ENCODE results near the gene TAMM41.
A peak's percentile ranks its signal among the peaks of the same experiment; 100 is the strongest.
"Not testable (repeated sequence)": the region's sequence is repeated elsewhere in the genome, so short reads cannot be mapped to it uniquely, and the experiment has no call there.

The TAMM41 gene

GRCh38 chr3:11846281-11847266, at the start of gene TAMM41:
Gene TAMM41, minus strand, starts transcription at chr3:11846885. Its CDS starts 249 bp downstream, at chr3:11846636.
- peak; percentile 95 for DNase-seq

- no peak for DNase-seq
Observed at GRCh38 chr3:11878837-11879236, 32.2 kb upstream of the TAMM41 start.

GRCh38 chr3:11874707-11875106, 28.0 kb upstream of the TAMM41 start:
- DNase-seq: not testable (repeated sequence)

DNA sequence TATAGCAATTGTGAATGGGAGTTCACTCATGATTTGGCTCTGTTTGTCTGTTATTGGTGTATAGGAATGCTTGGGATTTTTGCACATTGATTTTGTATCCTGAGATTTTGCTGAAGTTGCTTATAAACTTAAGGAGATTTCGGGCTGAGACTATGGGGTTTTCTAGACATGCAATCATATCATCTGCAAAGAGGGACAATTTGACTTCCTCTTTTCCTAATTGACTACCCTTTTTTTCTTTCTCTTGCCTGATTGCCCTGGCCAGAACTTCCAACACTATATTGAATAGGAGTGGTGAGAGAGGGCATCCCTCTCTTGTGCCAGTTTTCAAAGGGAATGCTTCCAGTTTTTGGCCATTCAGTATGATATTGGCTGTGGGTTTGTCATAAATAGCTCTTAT, 17.1 kb upstream of the TAMM41 start:
- DNase-seq: not testable (repeated sequence)

DNA sequence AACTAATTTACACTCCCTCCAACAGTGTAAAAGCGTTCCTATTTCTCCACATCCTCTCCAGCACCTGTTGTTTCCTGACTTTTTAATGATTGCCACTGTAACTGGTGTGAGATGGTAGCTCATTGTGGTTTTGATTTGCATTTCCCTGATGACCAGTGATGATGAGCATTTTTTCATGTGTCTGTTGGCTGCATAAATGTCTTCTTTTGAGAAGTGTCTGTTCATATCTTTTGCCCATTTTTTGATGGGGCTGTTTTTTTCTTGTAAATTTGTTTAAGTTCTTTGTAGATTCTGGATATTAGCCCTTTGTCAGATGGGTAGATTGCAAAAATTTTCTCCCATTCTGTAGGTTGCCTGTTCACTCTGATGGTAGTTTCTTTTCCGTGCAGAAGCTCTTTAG, 15.9 kb upstream of the TAMM41 start:
- DNase-seq: not testable (repeated sequence)

DNA sequence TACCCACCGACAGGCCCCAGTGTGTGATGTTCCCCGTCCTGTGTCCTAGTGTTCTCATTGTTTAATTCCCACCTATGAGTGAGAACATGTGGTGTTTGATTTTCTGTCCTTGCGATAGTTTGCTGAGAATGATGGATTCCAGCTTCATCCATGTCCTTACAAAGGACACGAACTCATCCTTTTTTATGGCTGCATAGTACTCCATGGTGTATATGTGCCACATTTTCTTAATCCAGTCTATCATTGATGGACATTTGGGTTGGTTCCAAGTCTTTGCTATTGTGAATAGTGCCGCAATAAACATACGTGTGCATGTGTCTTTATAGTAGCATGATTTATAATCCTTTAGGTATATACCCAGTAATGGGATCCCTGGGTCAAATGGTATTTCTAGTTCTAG, 15.5 kb upstream of the TAMM41 start:
- not testable (repeated sequence) for DNase-seq

- not testable (repeated sequence) for DNase-seq
Observed at GRCh38 chr3:11860213-11860612, 13.5 kb upstream of the TAMM41 start.

- DNase-seq: no peak
Observed at GRCh38 chr3:11853450-11853849, 6.8 kb upstream of the TAMM41 start.

DNA sequence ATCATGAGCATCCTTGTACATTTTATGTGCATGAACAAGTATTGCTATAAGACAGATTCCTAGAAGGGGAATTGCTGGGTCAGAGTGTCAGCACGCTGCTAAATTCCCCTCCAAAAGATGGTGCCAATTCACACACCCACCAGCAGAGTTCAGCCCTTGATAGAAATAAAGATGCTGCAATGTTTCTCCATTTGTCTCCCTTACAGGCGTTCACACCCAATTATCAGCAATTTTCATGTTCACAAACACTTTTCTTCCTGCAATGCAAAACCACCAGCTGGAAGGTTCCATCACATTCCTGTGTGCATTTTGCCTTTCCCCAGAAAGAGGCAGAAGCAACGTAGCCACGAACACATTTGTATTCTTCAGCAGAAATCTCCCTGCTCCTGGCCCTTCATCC, 3.3 kb upstream of the TAMM41 start:
- no peak for DNase-seq

- DNase-seq: peak; percentile 24
Observed at GRCh38 chr3:11847607-11848006, 922 bp upstream of the TAMM41 start.

DNA sequence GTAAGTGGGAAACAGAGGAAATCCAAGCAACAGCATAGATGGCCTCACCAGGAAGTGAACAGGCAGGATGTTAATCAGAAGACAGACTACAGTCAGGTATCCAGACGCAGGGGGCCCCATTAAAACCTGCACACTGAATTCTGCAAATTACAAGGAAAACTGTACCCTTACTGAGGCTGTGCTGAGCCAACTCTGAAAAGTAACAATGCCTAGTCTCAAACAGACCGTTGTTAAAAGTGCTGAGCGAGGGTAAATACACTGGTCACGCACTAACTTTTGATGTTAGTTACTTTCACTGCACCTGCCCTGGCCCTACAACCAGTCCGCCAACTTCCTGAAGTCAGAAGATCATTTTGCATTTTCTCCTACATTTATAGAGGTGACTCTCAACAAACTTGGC, 1.0 kb downstream of the TAMM41 start:
- DNase-seq: peak; percentile 17

- DNase-seq: no peak
Observed at GRCh38 chr3:11844891-11845290, 1.8 kb downstream of the TAMM41 start.

- DNase-seq: no peak
Observed at GRCh38 chr3:11835028-11835639, 11.6 kb downstream of the TAMM41 start.

DNA sequence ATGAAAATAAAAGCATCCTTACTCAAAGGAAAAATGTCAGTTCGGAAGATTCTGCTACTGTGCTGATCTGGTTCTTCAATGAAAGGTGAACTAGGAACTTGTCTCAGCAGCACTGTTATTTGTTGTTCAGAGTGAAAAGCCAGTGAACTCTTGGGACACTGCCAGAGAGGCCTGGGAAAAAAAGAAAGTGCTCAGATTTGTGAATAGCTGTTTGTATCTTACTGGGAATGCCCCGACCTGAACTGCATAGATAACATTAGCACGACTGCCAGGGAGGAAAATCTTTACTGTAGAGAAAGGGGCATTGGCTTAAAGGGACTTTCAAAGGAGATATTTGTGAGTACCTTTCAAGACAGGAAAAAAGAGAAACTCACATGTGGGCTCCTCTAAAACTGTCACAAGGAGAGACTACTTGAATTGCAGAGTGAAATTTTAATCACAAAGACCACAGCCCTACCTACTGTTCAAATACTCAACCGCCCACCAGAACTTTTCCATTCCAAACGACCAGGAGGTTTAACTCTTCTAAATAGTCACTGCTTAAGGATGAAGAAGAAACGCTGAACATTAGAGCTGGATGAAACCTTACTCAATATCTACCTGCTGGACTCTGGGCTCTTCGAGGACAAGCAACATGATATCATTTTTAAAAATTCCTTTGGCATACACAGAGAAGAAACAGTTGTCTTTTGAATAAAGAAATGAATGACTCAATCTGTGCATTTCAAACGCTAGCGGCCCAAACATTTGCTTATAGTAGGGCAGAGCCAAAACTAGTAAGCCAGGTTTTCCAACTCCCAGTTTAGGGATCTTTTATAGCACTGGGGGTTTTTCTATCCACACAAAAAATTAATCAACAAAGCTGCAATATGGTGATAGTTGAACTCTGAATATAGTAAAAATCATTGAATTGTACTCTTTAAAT, 13.4 kb downstream of the TAMM41 start:
- DNase-seq: no peak

GRCh38 chr3:11829416-11829815, 17.3 kb downstream of the TAMM41 start:
- no peak for DNase-seq

DNA sequence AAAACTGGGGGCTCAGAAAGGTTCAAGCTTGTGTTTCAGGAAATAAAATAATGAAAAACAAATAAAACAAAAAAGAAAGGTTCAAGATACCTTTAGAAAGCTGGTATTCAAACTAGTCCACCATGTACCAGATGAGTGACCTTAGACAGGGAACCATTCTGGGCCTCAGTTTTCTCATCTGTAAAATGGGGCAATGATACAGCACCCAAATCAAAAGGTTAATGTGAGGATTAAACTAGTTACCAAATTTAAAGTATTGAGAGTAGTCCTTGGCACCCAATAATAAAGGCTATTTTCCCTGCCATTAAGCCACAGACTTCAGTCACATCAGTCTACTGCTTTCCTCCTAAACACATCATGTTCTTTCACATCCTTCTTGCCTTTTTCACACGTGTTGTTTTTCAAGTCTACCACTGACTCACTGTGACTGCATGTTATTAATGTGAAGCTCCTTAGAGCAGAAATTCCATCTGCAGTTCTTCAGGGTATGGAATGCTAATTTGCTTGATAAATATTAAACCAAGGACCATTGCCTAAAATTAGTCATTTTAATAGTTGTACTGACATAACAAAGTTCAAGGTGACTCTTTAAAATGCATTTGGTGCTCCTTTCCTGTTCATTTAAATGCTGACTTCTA, 19.9 kb downstream of the TAMM41 start:
- DNase-seq: no peak

GRCh38 chr3:11825301-11825700, 21.4 kb downstream of the TAMM41 start:
- no peak for DNase-seq

GRCh38 chr3:11820531-11821041, 26.1 kb downstream of the TAMM41 start:
- DNase-seq: peak; percentile 58

DNA sequence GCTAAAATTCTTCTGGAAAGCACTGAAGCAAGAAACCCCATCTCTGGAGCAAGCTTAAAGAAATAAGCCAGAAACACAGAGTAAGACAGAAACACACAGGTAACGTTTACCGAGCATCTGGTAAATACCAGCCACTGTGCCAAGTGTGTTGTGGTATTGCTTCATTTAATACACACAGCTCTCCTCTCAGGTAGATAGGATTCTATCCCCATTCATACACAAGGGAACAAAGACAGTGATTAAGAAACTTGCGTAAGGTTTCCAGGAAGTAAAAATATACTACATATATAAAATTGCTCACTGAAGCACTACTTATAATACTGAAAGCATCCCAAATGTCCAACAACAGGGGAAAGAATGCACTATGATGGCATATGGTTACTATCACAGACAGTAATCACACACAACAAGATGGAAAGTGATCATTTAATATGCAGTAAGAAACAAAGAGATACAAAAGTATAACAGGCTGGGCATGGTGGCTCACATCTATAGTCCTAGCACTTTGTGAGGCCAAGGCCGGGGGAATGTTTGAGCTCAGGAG, 27.5 kb downstream of the TAMM41 start:
- no peak for DNase-seq

DNA sequence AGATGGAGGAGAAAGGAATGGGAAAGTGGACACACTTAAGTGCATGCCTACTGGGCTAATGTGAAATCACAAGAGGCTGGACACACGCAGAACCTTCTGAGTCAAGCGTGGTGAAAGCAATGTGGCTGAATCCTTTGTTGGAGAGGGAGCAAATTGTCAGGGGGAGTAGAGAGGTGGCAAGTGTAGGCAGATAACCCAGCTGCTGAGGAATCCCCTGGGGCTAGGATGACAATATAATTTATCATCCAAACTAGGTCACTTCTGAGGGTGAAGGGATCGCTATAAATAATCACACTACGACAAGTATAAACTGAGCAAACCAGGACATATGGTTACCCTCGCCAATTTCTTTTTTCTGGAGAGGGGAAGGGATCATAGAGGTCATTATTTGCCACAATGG, 28.7 kb downstream of the TAMM41 start:
- DNase-seq: no peak

DNA sequence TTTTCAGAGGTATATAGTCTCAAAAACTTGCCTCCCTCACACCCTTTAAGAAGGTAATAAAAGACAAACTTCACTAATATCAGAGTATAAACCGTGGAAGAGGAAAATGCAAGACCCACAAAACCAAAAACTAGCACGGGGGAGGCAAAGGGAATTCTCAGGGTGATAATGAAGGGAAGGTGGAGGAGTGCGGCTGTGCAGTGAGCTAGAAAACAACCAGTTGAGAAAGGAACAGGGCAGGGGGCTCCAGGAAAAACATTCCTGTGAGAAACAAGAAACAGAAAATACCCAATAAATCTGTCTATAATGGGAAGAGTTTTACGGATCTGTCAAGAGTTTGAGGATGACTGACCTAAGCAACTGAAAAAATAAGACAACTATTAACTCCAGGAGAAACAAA, 31.6 kb downstream of the TAMM41 start:
- DNase-seq: no peak

- DNase-seq: no peak
Observed at GRCh38 chr3:11814663-11815062, 32.0 kb downstream of the TAMM41 start.

Data from activated CD4-positive, alpha-beta T cell treated with anti-CD3 and anti-CD28 coated beads for 48 hours (primary cell).